ENCODE results near the gene ESPN.
"Not testable (repeated sequence)": the region's sequence is repeated elsewhere in the genome, so short reads cannot be mapped to it uniquely, and the experiment has no call there.

Gene ESPN

GRCh38 chr1:6428453-6428852 lies 3.9 kb downstream of the ESPN start:
- DNase-seq, result not testable (repeated sequence)

GRCh38 chr1:6429660-6430411 lies 5.3 kb downstream of the ESPN start:
- DNase-seq, result not testable (repeated sequence)

- not testable (repeated sequence) for DNase-seq
These were observed 7.3 kb downstream of the ESPN start for GRCh38 chr1:6431645-6432579.

- DNase-seq, result no peak
These were observed 9.6 kb downstream of the ESPN start for GRCh38 chr1:6434186-6434585.

- DNase-seq, result no peak
These were observed 10.6 kb downstream of the ESPN start for GRCh38 chr1:6435129-6435528.

- no peak for DNase-seq
These were observed 11.0 kb downstream of the ESPN start for GRCh38 chr1:6435547-6435946.

GRCh38 chr1:6436277-6436676 lies 11.7 kb downstream of the ESPN start:
- not testable (repeated sequence) for DNase-seq

GRCh38 chr1:6437012-6437700 lies 12.6 kb downstream of the ESPN start:
- not testable (repeated sequence) for DNase-seq

- no peak for DNase-seq
These were observed 13.5 kb downstream of the ESPN start for GRCh38 chr1:6438047-6438525.

GRCh38 chr1:6440198-6441126 lies 15.9 kb downstream of the ESPN start:
- no peak for DNase-seq

GRCh38 chr1:6441586-6441985 lies 17.0 kb downstream of the ESPN start:
- no peak for DNase-seq

- no peak for DNase-seq
These were observed 19.0 kb downstream of the ESPN start for GRCh38 chr1:6443339-6444115.

GRCh38 chr1:6444377-6444776 lies 19.8 kb downstream of the ESPN start:
- no peak for DNase-seq

- no peak for DNase-seq
These were observed 20.6 kb downstream of the ESPN start for GRCh38 chr1:6445062-6445763.

- DNase-seq, result not testable (repeated sequence)
These were observed 21.4 kb downstream of the ESPN start for GRCh38 chr1:6445929-6446328.

GRCh38 chr1:6446665-6447015 lies 22.1 kb downstream of the ESPN start:
- no peak for DNase-seq

- no peak for DNase-seq
These were observed 22.6 kb downstream of the ESPN start for GRCh38 chr1:6447016-6447817.

GRCh38 chr1:6447818-6448748 lies 23.5 kb downstream of the ESPN start:
- DNase-seq, result no peak

Data from NCI-H2107 (cell line).